Neural progenitor cell (in vitro differentiated cells): ENCODE measurements around the gene HUS1B. TPM values are rescaled to one million over a fixed set of nuclear protein-coding genes. Genes with fewer than 3 reads are reported as not detected.

Source experiments
- DNase-seq: peaks from one replicate; pipeline ENCODE4 v3.0.0-alpha.2; 2016; ENCODE audit warnings: low spot score
- H2AFZ ChIP-seq: fragments of 200-600 bp; sonication (generic); replicated peaks from 2 replicates; pipeline ENCODE4 v1.6.1; 2016; ENCODE audit warnings: antibody characterized with exemption
- H3F3A ChIP-seq: fragments of 200-600 bp; sonication (generic); 2 replicates; pipeline ENCODE4 v1.6.1; 2016; ENCODE audit warnings: antibody characterized with exemption, low read depth
- H3K27ac ChIP-seq: fragments of 200-600 bp; sonication (generic); 2 replicates; pipeline ENCODE4 v1.5.1; 2016; ENCODE audit warnings: mild to moderate bottlenecking
- H3K27me3 ChIP-seq: fragments of 200-600 bp; sonication (generic); 2 replicates; pipeline ENCODE4 v1.6.1; 2016; ENCODE audit warnings: mild to moderate bottlenecking, moderate library complexity
- H3K36me3 ChIP-seq: fragments of 200-600 bp; sonication (generic); 2 replicates; pipeline ENCODE4 v1.5.1; 2016
- H3K4me1 ChIP-seq: fragments of 200-600 bp; sonication (generic); 2 replicates; pipeline ENCODE4 v1.6.1; 2016; ENCODE audit warnings: mixed run types
- H3K4me2 ChIP-seq: fragments of 200-600 bp; sonication (generic); 2 replicates; pipeline ENCODE4 v1.6.1; 2016
- H3K4me3 ChIP-seq: fragments of 200-600 bp; sonication (generic); 2 replicates; pipeline ENCODE4 v1.5.1; 2016
- H3K79me2 ChIP-seq: fragments of 200-600 bp; sonication (generic); 2 replicates; pipeline ENCODE4 v1.6.1; 2016; ENCODE audit warnings: low read depth
- H3K9ac ChIP-seq: fragments of 200-600 bp; sonication (generic); 2 replicates; pipeline ENCODE4 v1.6.1; 2016
- H3K9me3 ChIP-seq: fragments of 200-600 bp; sonication (generic); 2 replicates; pipeline ENCODE4 v1.5.1; 2016; ENCODE audit warnings: low read depth
- H4K20me1 ChIP-seq: fragments of 200-600 bp; sonication (generic); 2 replicates; pipeline ENCODE4 v1.6.1; 2016; ENCODE audit warnings: low read depth
- H3K27ac Mint-ChIP-seq: 3 replicates; pipeline ENCODE4 v1.8.0; 2021; ENCODE audit warnings: mixed read lengths
- H3K27me3 Mint-ChIP-seq: 2 replicates; pipeline ENCODE4 v1.8.0; 2022; ENCODE audit warnings: low read depth, mild to moderate bottlenecking, inconsistent platforms, moderate library complexity, mixed read lengths; ENCODE audit not compliant: insufficient read depth
- H3K36me3 Mint-ChIP-seq: 3 replicates; pipeline ENCODE4 v1.8.0; 2021; ENCODE audit warnings: mixed read lengths
- H3K4me1 Mint-ChIP-seq: 3 replicates; pipeline ENCODE4 v1.8.0; 2021; ENCODE audit warnings: mixed read lengths
- H3K4me3 Mint-ChIP-seq: 3 replicates; pipeline ENCODE4 v1.8.0; 2021; ENCODE audit warnings: mild to moderate bottlenecking, moderate library complexity, mixed read lengths
- H3K9me3 Mint-ChIP-seq: 3 replicates; pipeline ENCODE4 v1.8.0; 2020; ENCODE audit warnings: mixed read lengths
- CTCF ChIP-seq: fragments of 200-600 bp; sonication (generic); IDR thresholded peaks from 2 replicates; pipeline ENCODE4 v1.5.1; 2017; ENCODE audit warnings: antibody characterized with exemption, mild to moderate bottlenecking
- EZH2 ChIP-seq: fragments of 200-600 bp; sonication (generic); IDR thresholded peaks from 2 replicates; pipeline ENCODE4 v1.6.1; 2017; ENCODE audit warnings: antibody characterized with exemption, mild to moderate bottlenecking, moderate library complexity
- EZH2phosphoT487 ChIP-seq: fragments of 200-600 bp; sonication (generic); IDR thresholded peaks from 2 replicates; pipeline ENCODE4 v1.6.1; 2017; ENCODE audit warnings: antibody characterized with exemption
- total RNA-seq: library from RNA; depleted of rRNA; stranded (reverse); fragments of >200 nt; gene quantifications from 2 replicates; pipeline ENCODE4 v1.2.3, GENCODE V29; 2015; ENCODE audit warnings: low replicate concordance

HUS1B gene
- total RNA-seq, 1 donor from 2014 or later = not detected

GRCh38 chr6:677919-678318, 21.0 kb upstream of the HUS1B start:
- no peak overlapping the region for H3K27ac Mint-ChIP-seq
- TF ChIP-seq EZH2phosphoT487 (no peak), CTCF (no peak), EZH2 (no peak)
- peaks cover 10% of the 10 kb centered on the region for H3K4me1 Mint-ChIP-seq
- H3K36me3 ChIP-seq = peaks cover 4% of the 10 kb centered on the region
- H3K27me3 ChIP-seq = no peaks in the 10 kb centered on the region
- no peak for DNase-seq
- H3K9me3 Mint-ChIP-seq = peaks cover 17% of the 10 kb centered on the region
- peaks cover 36% of the 10 kb centered on the region for H3K4me1 ChIP-seq
- no peak overlapping the region for H2AFZ ChIP-seq
- no peak overlapping the region for H3K4me2 ChIP-seq
- no peaks in the 10 kb centered on the region for H3F3A ChIP-seq
- no peak overlapping the region for H3K4me3 Mint-ChIP-seq
- H3K79me2 ChIP-seq = peaks cover 73% of the 10 kb centered on the region
- no peak overlapping the region for H3K4me3 ChIP-seq
- peaks cover 12% of the 10 kb centered on the region for H3K36me3 Mint-ChIP-seq
- H3K9ac ChIP-seq = no peak overlapping the region
- peaks cover 6% of the 10 kb centered on the region for H3K27me3 Mint-ChIP-seq
- no peaks in the 10 kb centered on the region for H3K9me3 ChIP-seq
- peaks cover 29% of the 10 kb centered on the region for H4K20me1 ChIP-seq
- H3K27ac ChIP-seq = no peak overlapping the region

GRCh38 chr6:674956-675355, 18.1 kb upstream of the HUS1B start:
- peaks cover under 1% of the 10 kb centered on the region for H3K4me1 Mint-ChIP-seq
- Histone ChIP-seq H3K9ac (no peak overlapping the region), H4K20me1 (peaks cover 2% of the 10 kb centered on the region), H3K27me3 (no peaks in the 10 kb centered on the region), H3K4me3 (no peak overlapping the region), H2AFZ (no peak overlapping the region), H3K9me3 (no peaks in the 10 kb centered on the region), H3K79me2 (peaks cover 57% of the 10 kb centered on the region), H3F3A (no peaks in the 10 kb centered on the region), H3K4me2 (no peak overlapping the region), H3K36me3 (peaks cover 8% of the 10 kb centered on the region), H3K27ac (no peak overlapping the region), H3K4me1 (peaks cover 15% of the 10 kb centered on the region)
- H3K27me3 Mint-ChIP-seq = peaks cover 6% of the 10 kb centered on the region
- no peak overlapping the region for H3K27ac Mint-ChIP-seq
- no peak for DNase-seq
- H3K4me3 Mint-ChIP-seq = no peak overlapping the region
- H3K9me3 Mint-ChIP-seq = peaks cover 17% of the 10 kb centered on the region
- peaks cover 12% of the 10 kb centered on the region for H3K36me3 Mint-ChIP-seq
- TF ChIP-seq CTCF (no peak), EZH2phosphoT487 (no peak)

- Histone ChIP-seq H3K27me3 (no peaks in the 10 kb centered on the region), H3F3A (no peaks in the 10 kb centered on the region), H3K4me2 (no peak overlapping the region), H3K27ac (no peak overlapping the region), H3K4me3 (no peak overlapping the region), H3K79me2 (peaks cover 52% of the 10 kb centered on the region), H3K9me3 (no peaks in the 10 kb centered on the region), H3K36me3 (peaks cover 8% of the 10 kb centered on the region), H2AFZ (no peak overlapping the region), H3K9ac (no peak overlapping the region), H3K4me1 (peaks cover 10% of the 10 kb centered on the region), H4K20me1 (no peaks in the 10 kb centered on the region)
- H3K9me3 Mint-ChIP-seq = peaks cover 17% of the 10 kb centered on the region
- no peak overlapping the region for H3K27ac Mint-ChIP-seq
- no peak for TF ChIP-seq EZH2phosphoT487
- no peak for TF ChIP-seq CTCF
- no peak for TF ChIP-seq EZH2
- H3K36me3 Mint-ChIP-seq = peaks cover 12% of the 10 kb centered on the region
- no peak for DNase-seq
- peaks cover 6% of the 10 kb centered on the region for H3K27me3 Mint-ChIP-seq
- H3K4me3 Mint-ChIP-seq = no peak overlapping the region
- no peaks in the 10 kb centered on the region for H3K4me1 Mint-ChIP-seq
These were observed 17.5 kb upstream of the HUS1B start for GRCh38 chr6:674406-674805.
